ENCODE measurements around the gene ALAS2. TPM values are rescaled to one million over a fixed set of nuclear protein-coding genes. Genes with fewer than 3 reads are reported as not detected.

Gene ALAS2
- total RNA-seq, 2 donors from 2014 or later = not detected

GRCh38 chrX:54977387-54977786 lies 53.4 kb downstream of the ALAS2 start:
- WGBS = 87% methylated on average over 4 of the region's 4 CpGs
- no peaks in the 10 kb centered on the region for H3K9me3 ChIP-seq
- no peak overlapping the region for H3K4me3 ChIP-seq
- TF ChIP-seq POLR2A (IDR thresholded peaks at IDR 0.05) = no peak
- TF ChIP-seq POLR2AphosphoS5 (IDR thresholded peaks at IDR 0.05) = no peak
- TF ChIP-seq, protein P1, sequence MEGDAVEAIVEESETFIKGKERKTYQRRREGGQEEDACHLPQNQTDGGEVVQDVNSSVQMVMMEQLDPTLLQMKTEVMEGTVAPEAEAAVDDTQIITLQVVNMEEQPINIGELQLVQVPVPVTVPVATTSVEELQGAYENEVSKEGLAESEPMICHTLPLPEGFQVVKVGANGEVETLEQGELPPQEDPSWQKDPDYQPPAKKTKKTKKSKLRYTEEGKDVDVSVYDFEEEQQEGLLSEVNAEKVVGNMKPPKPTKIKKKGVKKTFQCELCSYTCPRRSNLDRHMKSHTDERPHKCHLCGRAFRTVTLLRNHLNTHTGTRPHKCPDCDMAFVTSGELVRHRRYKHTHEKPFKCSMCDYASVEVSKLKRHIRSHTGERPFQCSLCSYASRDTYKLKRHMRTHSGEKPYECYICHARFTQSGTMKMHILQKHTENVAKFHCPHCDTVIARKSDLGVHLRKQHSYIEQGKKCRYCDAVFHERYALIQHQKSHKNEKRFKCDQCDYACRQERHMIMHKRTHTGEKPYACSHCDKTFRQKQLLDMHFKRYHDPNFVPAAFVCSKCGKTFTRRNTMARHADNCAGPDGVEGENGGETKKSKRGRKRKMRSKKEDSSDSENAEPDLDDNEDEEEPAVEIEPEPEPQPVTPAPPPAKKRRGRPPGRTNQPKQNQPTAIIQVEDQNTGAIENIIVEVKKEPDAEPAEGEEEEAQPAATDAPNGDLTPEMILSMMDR (IDR thresholded peaks at IDR 0.05) = no peak
- H3K27ac ChIP-seq = no peak overlapping the region
- intact Hi-C loops (cut with DNase I) = no loop called here
- no peaks in the 10 kb centered on the region for H3K36me3 ChIP-seq
- no peak for DNase-seq (ENCODE audit: low spot score)
- no peaks in the 10 kb centered on the region for H3K27me3 ChIP-seq (replicated peaks; ENCODE audit: insufficient read depth)
- H3K4me1 ChIP-seq (replicated peaks) = no peaks in the 10 kb centered on the region

GRCh38 chrX:54964766-54965497 lies 65.8 kb downstream of the ALAS2 start:
- H3K4me1 ChIP-seq (replicated peaks) = no peaks in the 10 kb centered on the region
- no peak overlapping the region for H3K27ac ChIP-seq
- H3K9me3 ChIP-seq = no peaks in the 10 kb centered on the region
- intact Hi-C loops (cut with DNase I) = no loop called here
- no peak for DNase-seq (ENCODE audit: low spot score)
- H3K36me3 ChIP-seq = no peaks in the 10 kb centered on the region
- no peaks in the 10 kb centered on the region for H3K27me3 ChIP-seq (replicated peaks; ENCODE audit: insufficient read depth)
- WGBS = 87% methylated on average over 4 of the region's 4 CpGs
- no peak overlapping the region for H3K4me3 ChIP-seq
- no peak for TF ChIP-seq POLR2AphosphoS5 (IDR thresholded peaks at IDR 0.05)
- TF ChIP-seq POLR2A (IDR thresholded peaks at IDR 0.05) = no peak
- TF ChIP-seq, protein P1 (IDR thresholded peaks at IDR 0.05) = no peak

- 67% methylated on average over 1 of the region's 1 CpG for WGBS
- Histone ChIP-seq H3K36me3 (no peaks in the 10 kb centered on the region), H3K27me3 (replicated peaks; ENCODE audit: insufficient read depth) (no peaks in the 10 kb centered on the region), H3K4me3 (no peak overlapping the region), H3K9me3 (no peaks in the 10 kb centered on the region), H3K4me1 (replicated peaks) (no peaks in the 10 kb centered on the region), H3K27ac (no peak overlapping the region)
- TF ChIP-seq, protein P1 (IDR thresholded peaks at IDR 0.05) = no peak
- no peak for TF ChIP-seq POLR2A (IDR thresholded peaks at IDR 0.05)
- TF ChIP-seq POLR2AphosphoS5 (IDR thresholded peaks at IDR 0.05) = no peak
- intact Hi-C loops (cut with DNase I) = no loop called here
- no peak for DNase-seq (ENCODE audit: low spot score)
Measured at GRCh38 chrX:54961750-54962149, 69.0 kb downstream of the ALAS2 start.

Other genes starting within 250 kb of the ALAS2 start
- 1 to 10 TPM; 1.0 to 3.7 TPM for gene ITIH6, start 232.7 kb downstream of the ALAS2 start, total RNA-seq
- gene MAGED2, start 223.2 kb downstream of the ALAS2 start, total RNA-seq = 100 to 1,000 TPM; 304 to 371 TPM
- 10 to 100 TPM in 1 of 2 donors, 1 to 10 TPM in 1; 9.7 to 24.3 TPM for gene TRO, start 110.2 kb downstream of the ALAS2 start, total RNA-seq
- gene PFKFB1, start 36.8 kb downstream of the ALAS2 start, total RNA-seq = 1 to 10 TPM in 1 of 2 donors, under 1 TPM in 1; 0.23 to 1.0 TPM
- gene APEX2, start 30.6 kb downstream of the ALAS2 start, total RNA-seq = 10 to 100 TPM; 17.4 to 18.3 TPM
- gene PAGE2B, start 44.1 kb upstream of the ALAS2 start, total RNA-seq = 10 to 100 TPM in 1 of 2 donors, not detected in 1; 17.3 TPM
- 10 to 100 TPM in 1 of 2 donors, not detected in 1; 12.8 TPM for gene PAGE2, start 58.0 kb upstream of the ALAS2 start, total RNA-seq
- 10 to 100 TPM in 1 of 2 donors, not detected in 1; 11.1 TPM for gene PAGE5, start 189.4 kb upstream of the ALAS2 start, total RNA-seq
- not detected for gene PAGE3, start 233.9 kb upstream of the ALAS2 start, total RNA-seq

All from prostate gland (tissue), 2 donors.